Erythroblast (primary cell): ENCODE measurements around the gene PGR.

Experiments
- GATA1 ChIP-seq: IDR thresholded peaks from 2 replicates; pipeline ENCODE4 v1.6.1; 2011; ENCODE audit warnings: low read depth, mild to moderate bottlenecking, control low read depth, low read length, moderate library complexity
- POLR2A ChIP-seq: IDR thresholded peaks from 2 replicates; pipeline ENCODE4 v1.6.1; 2011; ENCODE audit warnings: mild to moderate bottlenecking, low read length

GRCh38 chr11:101115671-101116160 is 13.9 kb downstream of the PGR start:
- TF ChIP-seq POLR2A (no peak), GATA1 (no peak)
